H1 (cell line): Measurements from ENCODE around the gene SCAI. TPM values are rescaled to one million over a fixed set of nuclear protein-coding genes. Genes with fewer than 3 reads are reported as not detected.

Experiments used
- CTCF ChIA-PET: fragments of 300-600 bp; sonication (Branson Sonifier 250); formaldehyde crosslinking; loops from one replicate; lab custom pipeline; 2021; ENCODE audit not compliant: partially characterized antibody; lab: Charles Lee
- POLR2A ChIA-PET: fragments of 300-600 bp; sonication (Branson Sonifier 250); formaldehyde crosslinking; loops from one replicate; lab custom pipeline; 2021; ENCODE audit warnings: inconsistent platforms; ENCODE audit not compliant: partially characterized antibody; lab: Charles Lee
- DNase-seq, 2 experiments: peaks; one replicate each; pipeline versions ENCODE4 v3.0.0 to v3.0.0-alpha.2; 2010 to 2022; ENCODE audit warnings: low spot score in 2 of 2, low read depth in 1 of 2, mixed read lengths in 1 of 2
- FAIRE-seq: peaks from 2 replicates; lab custom pipeline; 2011; peaks lifted over from hg19 to GRCh38; lab: Jason Lieb, UNC
- H2AFZ ChIP-seq: 2 replicates; pipeline ENCODE4 v1.8.1; 2012; ENCODE audit warnings: low read length, inconsistent platforms
- H2AK5ac ChIP-seq: 2 replicates; pipeline ENCODE4 v1.6.1; 2013; ENCODE audit warnings: low read depth, low read length
- H2BK120ac ChIP-seq: replicated peaks from 2 replicates; pipeline ENCODE3; 2013; ENCODE audit warnings: low read depth, low read length, inconsistent platforms
- H2BK12ac ChIP-seq: 2 replicates; pipeline ENCODE4 v1.6.1; 2013; ENCODE audit warnings: low read depth, low read length
- H2BK15ac ChIP-seq: 2 replicates; pipeline ENCODE4 v1.6.1; 2013; ENCODE audit warnings: low read length
- H2BK20ac ChIP-seq: 2 replicates; pipeline ENCODE4 v1.6.1; 2013; ENCODE audit warnings: low read length
- H2BK5ac ChIP-seq: 2 replicates; pipeline ENCODE4 v1.6.1; 2013; ENCODE audit warnings: low read depth, low read length
- H3K14ac ChIP-seq: 2 replicates; pipeline ENCODE4 v1.6.1; 2013; ENCODE audit warnings: inconsistent platforms; ENCODE audit not compliant: insufficient read length
- H3K18ac ChIP-seq: 2 replicates; pipeline ENCODE4 v1.6.1; 2013; ENCODE audit warnings: low read length; ENCODE audit errors: extremely low read depth
- H3K23ac ChIP-seq: 2 replicates; pipeline ENCODE4 v1.6.1; 2013; ENCODE audit warnings: inconsistent platforms; ENCODE audit not compliant: insufficient read length
- H3K23me2 ChIP-seq: 2 replicates; pipeline ENCODE4 v1.6.1; 2013; ENCODE audit warnings: low read depth, low read length
- H3K27ac ChIP-seq: 2 replicates; pipeline ENCODE4 v1.6.1; 2011; ENCODE audit warnings: low read depth, low read length, inconsistent platforms
- H3K27me3 ChIP-seq, 4 experiments: replicated peaks in 1 of 4; 1 replicate in 1 of 4; 2 replicates in 3 of 4; pipeline versions ENCODE4 v1.6.1 to v1.8.1; 2011 to 2013; ENCODE audit warnings: low read length in 3 of 4, mild to moderate bottlenecking in 3 of 4, inconsistent platforms in 2 of 4, mixed read lengths in 2 of 4, moderate library complexity in 1 of 4; ENCODE audit not compliant: control insufficient read depth in 3 of 4, insufficient read depth in 3 of 4; ENCODE audit errors: extremely low read depth in 1 of 4
- H3K36me3 ChIP-seq, 4 experiments: 2 replicates each; pipeline versions ENCODE4 v1.6.1 to v1.8.1; 2011 to 2013; ENCODE audit warnings: mild to moderate bottlenecking in 4 of 4, low read length in 3 of 4, moderate library complexity in 2 of 4, control low read depth in 1 of 4, inconsistent platforms in 1 of 4; ENCODE audit not compliant: insufficient read depth in 4 of 4, control insufficient read depth in 2 of 4
- H3K4ac ChIP-seq: replicated peaks from 2 replicates; pipeline ENCODE3; 2013; ENCODE audit warnings: low read length, low read depth, mixed read lengths, inconsistent platforms; ENCODE audit not compliant: insufficient read length
- H3K4me1 ChIP-seq, 4 experiments: replicated peaks in 1 of 4; 1 replicate in 1 of 4; 2 replicates in 3 of 4; pipeline versions ENCODE4 v1.6.1 to v1.8.1; 2011 to 2013; ENCODE audit warnings: low read length in 3 of 4, inconsistent platforms in 2 of 4, mixed read lengths in 1 of 4; ENCODE audit not compliant: insufficient read depth in 4 of 4, control insufficient read depth in 3 of 4
- H3K4me2 ChIP-seq, 2 experiments: 2 replicates each; pipeline versions ENCODE4 v1.6.1 to v1.8.1; 2011 to 2013; ENCODE audit warnings: low read depth in 2 of 2, low read length in 2 of 2, control low read depth in 1 of 2, inconsistent platforms in 1 of 2, mild to moderate bottlenecking in 1 of 2; ENCODE audit not compliant: insufficient read depth in 1 of 2
- H3K4me3 ChIP-seq, 4 experiments: fragments of 200-600, 300-600 bp in 1 of 4; sonication (generic), shearing (Covaris generic), sonication (Bioruptor Twin) in 1 of 4; 2 replicates each; pipeline versions ENCODE4 v1.5.1 to v1.8.1; 2011 to 2016; ENCODE audit warnings: low read length in 4 of 4, low read depth in 3 of 4, control low read depth in 2 of 4, inconsistent platforms in 2 of 4, mild to moderate bottlenecking in 2 of 4, mixed read lengths in 1 of 4, moderate library complexity in 1 of 4; ENCODE audit not compliant: insufficient read depth in 2 of 4; ENCODE audit errors: extremely low read depth in 1 of 4
- H3K56ac ChIP-seq: replicated peaks from 2 replicates; pipeline ENCODE3; 2013; ENCODE audit warnings: low read depth, mild to moderate bottlenecking, mixed read lengths, low read length, inconsistent platforms; ENCODE audit not compliant: insufficient read length
- H3K79me1 ChIP-seq: 2 replicates; pipeline ENCODE4 v1.6.1; 2013; ENCODE audit warnings: low read depth, low read length, control low read depth
- H3K79me2 ChIP-seq, 2 experiments: 2 replicates each; pipeline versions ENCODE4 v1.6.1 to v1.8.1; 2012 to 2013; ENCODE audit warnings: low read length in 2 of 2, mild to moderate bottlenecking in 2 of 2, inconsistent platforms in 1 of 2; ENCODE audit not compliant: insufficient read depth in 2 of 2, control insufficient read depth in 1 of 2
- H3K9ac ChIP-seq, 4 experiments: replicated peaks in 1 of 4; 1 replicate in 1 of 4; 2 replicates in 3 of 4; pipeline versions ENCODE4 v1.6.1 to v1.8.1; 2011 to 2013; ENCODE audit warnings: low read depth in 3 of 4, low read length in 3 of 4, control low read depth in 2 of 4, mild to moderate bottlenecking in 2 of 4, moderate library complexity in 2 of 4, inconsistent platforms in 1 of 4; ENCODE audit errors: extremely low read depth in 1 of 4
- H3K9me3 ChIP-seq, 2 experiments: 2 replicates each; pipeline versions ENCODE4 v1.6.1 to v1.8.1; 2012 to 2013; ENCODE audit warnings: mild to moderate bottlenecking in 2 of 2, moderate library complexity in 2 of 2, control low read depth in 1 of 2, inconsistent platforms in 1 of 2, low read depth in 1 of 2, low read length in 1 of 2, mixed read lengths in 1 of 2; ENCODE audit not compliant: insufficient read depth in 2 of 2
- H4K20me1 ChIP-seq, 2 experiments: replicated peaks in 1 of 2; 2 replicates each; pipeline versions ENCODE3 to v1.8.1; 2011 to 2013; ENCODE audit warnings: inconsistent platforms in 2 of 2, low read length in 2 of 2, mild to moderate bottlenecking in 1 of 2; ENCODE audit not compliant: insufficient read depth in 2 of 2, control insufficient read depth in 1 of 2
- H4K5ac ChIP-seq: 2 replicates; pipeline ENCODE4 v1.6.1; 2013; ENCODE audit warnings: low read length, low read depth, mixed read lengths, inconsistent platforms; ENCODE audit not compliant: insufficient read length
- H4K8ac ChIP-seq: 2 replicates; pipeline ENCODE4 v1.8.0; 2013; ENCODE audit warnings: mild to moderate bottlenecking, moderate library complexity, low read length, inconsistent platforms; ENCODE audit not compliant: insufficient read depth; ENCODE audit errors: extremely low read depth
- H4K91ac ChIP-seq: replicated peaks from 2 replicates; pipeline ENCODE3; 2013; ENCODE audit warnings: low read length, mixed read lengths, inconsistent platforms; ENCODE audit not compliant: insufficient read length
- GABPA ChIP-seq: IDR thresholded peaks from 2 replicates; pipeline ENCODE4 v1.6.1; 2011; ENCODE audit warnings: mild to moderate bottlenecking, low read length, moderate library complexity, borderline replicate concordance; ENCODE audit not compliant: insufficient read depth
- JUND ChIP-seq: IDR thresholded peaks from 2 replicates; pipeline ENCODE4 v1.6.1; 2011; ENCODE audit warnings: mild to moderate bottlenecking, improper control_type of control experiment, low read length
- NRF1 ChIP-seq: IDR thresholded peaks from 2 replicates; pipeline ENCODE4 v1.6.1; 2011; ENCODE audit warnings: mild to moderate bottlenecking, low read depth, low read length, improper control_type of control experiment
- RNF2 ChIP-seq: fragments of 200-900, 300-1000 bp; sonication (generic); IDR thresholded peaks from 2 replicates; pipeline ENCODE4 v1.7.1; 2016; ENCODE audit warnings: borderline replicate concordance, low read depth, mild to moderate bottlenecking, antibody characterized with exemption, low read length; ENCODE audit not compliant: poor library complexity, severe bottlenecking; ENCODE audit errors: missing control alignments
- WGBS, 2 experiments: shearing (Covaris generic) in 1 of 2; methylation state at CpG; one replicate each; pipeline versions ENCODE4 v1.1.6 to v1.1.7; 2013 to 2015; ENCODE audit warnings: low lambda C conversion rate in 2 of 2, mixed read lengths in 2 of 2, inconsistent platforms in 1 of 2, low coverage in 1 of 2, missing lambda C conversion rate in 1 of 2; ENCODE audit not compliant: insufficient replicate concordance in 2 of 2, insufficient coverage in 1 of 2, insufficient read length in 1 of 2; ENCODE audit errors: extremely low coverage in 1 of 2, missing lambda C conversion rate in 1 of 2; 5-methylcytosine and 5-hydroxymethylcytosine counted together
- polyA plus RNA-seq, 7 experiments: library from polyadenylated mRNA; depleted of rRNA in 3 of 7; stranded (reverse) in 5 of 7; unstranded in 2 of 7; fragments of >200 nt in 5 of 7; fragments of 200-250 nt in 2 of 7; gene quantifications; 1 replicate in 5 of 7; 2 replicates in 1 of 7; 4 replicates in 1 of 7; pipeline versions ENCODE4 v1.2.1 to v1.2.3, GENCODE V29; 2011 to 2013; ENCODE audit warnings: missing spikeins in 2 of 7, mixed read lengths in 2 of 7
- total RNA-seq: library from RNA; stranded (reverse); fragmentation: NEBNext Ultra II Directional; extraction: Animal tissue kit (Norgen Biotek cat#: 25700); gene quantifications from 2 replicates; pipeline ENCODE4 v1.2.1, GENCODE V29; 2021
- TF ChIP-seq, protein P1 (sequence below): IDR thresholded peaks from 2 replicates; pipeline ENCODE4 v1.6.1; 2012; ENCODE audit warnings: inconsistent platforms

SCAI gene
- total and polyA plus RNA-seq, 2 of the 8 experiments (the other 6 are each of a cell fraction or from before 2014, with no cell fraction given): 6.4 to 19.8 TPM

- Histone ChIP-seq H3K23me2 (no peaks in the 10 kb centered on the region), H3K4ac (no peak overlapping the region), H4K5ac (no peak overlapping the region), H3K79me2 (peaks cover 18 to 99% of the 10 kb centered on the region in 2 experiments), H4K8ac (no peak overlapping the region), H3K56ac (no peak overlapping the region), H2AK5ac (no peak overlapping the region), H3K27me3 (no peaks in the 10 kb centered on the region), H2AFZ (no peak overlapping the region), H3K36me3 (no peaks in the 10 kb centered on the region), H2BK20ac (no peak overlapping the region), H3K18ac (no peak overlapping the region), H2BK5ac (no peak overlapping the region), H3K14ac (no peak overlapping the region), H3K4me1 (0 out of 7 replicates have a peak, but pooled peaks cover 0 to 2% (median 0%) of the 10 kb centered on the region in 4 experiments), H4K91ac (no peak overlapping the region), H2BK12ac (no peak overlapping the region), H3K23ac (no peak overlapping the region), H3K79me1 (peaks cover 2% of the 10 kb centered on the region; the same call in 1 of the 2 replicates), H4K20me1 (peaks cover 11 to 12% of the 10 kb centered on the region in 2 experiments), H2BK15ac (no peak overlapping the region), H3K27ac (no peak overlapping the region), H3K9ac (no peak overlapping the region), H3K4me2 (no peak overlapping the region), H3K4me3 (no peak overlapping the region), H3K9me3 (no peaks in the 10 kb centered on the region), H2BK120ac (no peak overlapping the region)
- no peak for FAIRE-seq
- TF ChIP-seq, protein P1, sequence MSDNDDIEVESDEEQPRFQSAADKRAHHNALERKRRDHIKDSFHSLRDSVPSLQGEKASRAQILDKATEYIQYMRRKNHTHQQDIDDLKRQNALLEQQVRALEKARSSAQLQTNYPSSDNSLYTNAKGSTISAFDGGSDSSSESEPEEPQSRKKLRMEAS: no peak
- TF ChIP-seq GABPA (no peak), JUND (no peak), RNF2 (no peak), NRF1 (no peak)
- ChIA-PET CTCF (no interaction called here), POLR2A (no interaction called here)
- DNase-seq: no peak
- WGBS, 2 experiments: 97% methylated on average over 2 of the region's 2 CpGs; no CpG with 5 or more reads in 1 of the 2 experiments
Observed at GRCh38 chr9:125183561-125183960, 40.2 kb upstream of the SCAI start.
